HepG2 (cell line): ENCODE data around the gene LTA. TPM values are rescaled to one million over a fixed set of nuclear protein-coding genes. Genes with fewer than 3 reads are reported as not detected.

ENCODE experiments used
- ERF ChIP-seq: IDR thresholded peaks from 2 replicates; pipeline ENCODE4 v1.6.1; 2018; ENCODE audit warnings: missing biosample characterization, missing genetic modification reagents
- ESRRA ChIP-seq: sonication (generic); formaldehyde crosslinking; IDR thresholded peaks from 2 replicates; pipeline ENCODE4 v1.5.1; 2020; ENCODE audit warnings: mild to moderate bottlenecking, low read depth, missing genetic modification reagents
- EZH2 ChIP-seq: conservative IDR thresholded peaks from 2 replicates; pipeline ENCODE4 v1.6.1; 2012; ENCODE audit warnings: mild to moderate bottlenecking, low read depth, low read length, moderate library complexity
- GABPA ChIP-seq, 2 experiments: IDR thresholded peaks; 2 replicates each; pipeline ENCODE4 v1.6.1; 2011 to 2016; ENCODE audit warnings: low read depth in 2 of 2, low read length in 1 of 2, missing biosample characterization in 1 of 2, missing genetic modification characterization in 1 of 2
- IKZF1 ChIP-seq: fragments of 450-650 bp; IDR thresholded peaks from 2 replicates; pipeline ENCODE4 v1.7.1; 2016
- KLF16 ChIP-seq, 2 experiments: sonication (generic) in 1 of 2; formaldehyde crosslinking in 1 of 2; IDR thresholded peaks; 2 replicates each; pipeline versions ENCODE4 v1.6.1 to v1.8.0; 2016 to 2023; ENCODE audit warnings: missing genetic modification reagents in 2 of 2, missing compliant biosample characterization in 1 of 2
- LCORL ChIP-seq, 2 experiments: fragments of 450-650 bp in 1 of 2; sonication (generic) in 1 of 2; formaldehyde crosslinking in 1 of 2; IDR thresholded peaks; 2 replicates each; pipeline versions ENCODE4 v1.5.0 to v1.6.1; 2017 to 2020; ENCODE audit warnings: antibody characterized with exemption in 1 of 2, missing genetic modification reagents in 1 of 2
- RAD21 ChIP-seq: fragments of 450-650 bp; formaldehyde crosslinking; IDR thresholded peaks from 2 replicates; pipeline ENCODE4 v1.5.0; 2020; ENCODE audit warnings: mild to moderate bottlenecking
- RBFOX2 ChIP-seq: fragments of 200-400 bp; formaldehyde crosslinking; IDR thresholded peaks from 2 replicates; pipeline ENCODE4 v1.6.1; 2017; ENCODE audit warnings: low read depth, mild to moderate bottlenecking, low read length
- SAP130 ChIP-seq: IDR thresholded peaks from 2 replicates; pipeline ENCODE4 v1.6.1; 2016; ENCODE audit warnings: low read depth
- STAG1 ChIP-seq: sonication (generic); formaldehyde crosslinking; IDR thresholded peaks from 2 replicates; pipeline ENCODE4 v1.4.0; 2020; ENCODE audit warnings: missing genetic modification reagents
- UBTF ChIP-seq: sonication (generic); formaldehyde crosslinking; IDR thresholded peaks from 2 replicates; pipeline ENCODE4 v1.4.0; 2020; ENCODE audit warnings: mild to moderate bottlenecking, missing genetic modification reagents
- ZBTB20 ChIP-seq: sonication (generic); formaldehyde crosslinking; IDR thresholded peaks from 2 replicates; pipeline ENCODE4 v1.8.1; 2023; ENCODE audit warnings: missing genetic modification reagents, low read depth, mild to moderate bottlenecking, borderline replicate concordance
- ZC3H4 ChIP-seq: sonication (generic); formaldehyde crosslinking; IDR thresholded peaks from 2 replicates; pipeline ENCODE4 v1.4.0; 2020; ENCODE audit warnings: missing genetic modification reagents, borderline replicate concordance
- ZFP36L2 ChIP-seq: sonication (generic); formaldehyde crosslinking; IDR thresholded peaks from 2 replicates; pipeline ENCODE4 v1.4.0; 2020; ENCODE audit warnings: missing genetic modification reagents
- ZFP91 ChIP-seq: sonication (generic); formaldehyde crosslinking; IDR thresholded peaks from 2 replicates; pipeline ENCODE4 v1.9.0; 2022; ENCODE audit warnings: missing genetic modification reagents, mild to moderate bottlenecking, borderline replicate concordance
- ZNF12 ChIP-seq: sonication (generic); formaldehyde crosslinking; IDR thresholded peaks from 2 replicates; pipeline ENCODE4 v1.5.0; 2020; ENCODE audit warnings: missing genetic modification reagents
- ZNF660 ChIP-seq: sonication (generic); formaldehyde crosslinking; IDR thresholded peaks from 2 replicates; pipeline ENCODE4 v1.5.1; 2020; ENCODE audit warnings: mild to moderate bottlenecking, low read depth, missing genetic modification reagents, borderline replicate concordance
- ZNF737 ChIP-seq: sonication (generic); formaldehyde crosslinking; IDR thresholded peaks from 2 replicates; pipeline ENCODE4 v1.5.0; 2020; ENCODE audit warnings: missing genetic modification reagents, mild to moderate bottlenecking, borderline replicate concordance
- ZNF770 ChIP-seq: sonication (generic); formaldehyde crosslinking; IDR thresholded peaks from 2 replicates; pipeline ENCODE4 v1.5.0; 2020; ENCODE audit warnings: mild to moderate bottlenecking, missing genetic modification reagents
- ZNF839 ChIP-seq: sonication (generic); formaldehyde crosslinking; IDR thresholded peaks from 2 replicates; pipeline ENCODE4 v1.4.0; 2020; ENCODE audit warnings: missing genetic modification reagents, mild to moderate bottlenecking, borderline replicate concordance
- ZNF891 ChIP-seq: sonication (generic); formaldehyde crosslinking; IDR thresholded peaks from 2 replicates; pipeline ENCODE4 v1.5.0; 2020; ENCODE audit warnings: mild to moderate bottlenecking, missing genetic modification reagents
- polyA plus RNA-seq, 8 experiments: library from polyadenylated mRNA; depleted of rRNA in 3 of 8; stranded (reverse) in 7 of 8; unstranded in 1 of 8; fragments of >200 nt; fragmentation: Illumina TruSeq in 4 of 8; extraction: Trizol in 4 of 8; gene quantifications; 2 replicates each; pipeline versions ENCODE4 v1.2.1 to v1.2.3, GENCODE V29; 2011 to 2016; ENCODE audit warnings: low read depth in 4 of 8, missing spikeins in 1 of 8, mixed read lengths in 1 of 8; ENCODE audit not compliant: insufficient read depth in 1 of 8
- total RNA-seq, 5 experiments: library from RNA; depleted of rRNA; stranded (reverse); fragments of >200 nt; fragmentation: Illumina TruSeq; extraction: Trizol; gene quantifications; 2 replicates each; pipeline ENCODE4 v1.2.3, GENCODE V29; 2016; ENCODE audit warnings: low read depth in 1 of 5
- TF ChIP-seq, protein P1 (sequence below): IDR thresholded peaks from 2 replicates; pipeline ENCODE4 v1.6.1; 2018; ENCODE audit warnings: missing genetic modification reagents, mild to moderate bottlenecking, missing compliant biosample characterization

The LTA gene
- total and polyA plus RNA-seq, 2 of the 13 experiments (the other 11 are each of a cell fraction or from before 2014, with no cell fraction given): 0.09 TPM; not detected in 1

DNA sequence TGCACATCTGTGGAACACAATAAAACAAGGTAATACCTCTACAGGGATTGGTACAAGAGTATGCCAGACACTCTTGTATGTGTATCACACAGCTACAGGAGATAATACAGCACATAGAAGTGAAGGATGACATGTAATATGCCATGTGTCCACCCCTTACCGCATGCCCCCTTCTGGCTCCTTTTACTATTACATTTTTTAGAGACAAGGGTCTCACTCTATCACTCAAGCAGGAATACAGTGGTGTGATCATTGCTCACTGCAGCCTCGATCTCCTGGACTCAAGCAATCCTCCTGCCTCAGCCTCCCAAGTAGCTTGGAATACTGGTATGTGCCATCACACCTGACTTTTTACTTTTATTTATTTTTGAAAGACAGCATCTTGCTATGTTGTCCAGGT, 24.9 kb downstream of the LTA start (continued):
- TF ChIP-seq LCORL (IDR thresholded peaks at IDR 0.05) (no peak), LCORL (CRISPR knock-in tag; IDR thresholded peaks at IDR 0.05) (no peak), UBTF (CRISPR knock-in tag) (0 out of 2 replicates have a peak, but pooled peaks have one; percentile 15), ZNF660 (CRISPR knock-in tag) (no peak), IKZF1 (no peak), ZNF770 (peak; percentile 83), GABPA (IDR thresholded peaks at IDR 0.05; ENCODE audit: low read depth, low read length) (no peak), GABPA (CRISPR knock-in tag; IDR thresholded peaks at IDR 0.05; ENCODE audit: low read depth) (peak; percentile 20; the same call in 1 of the 2 replicates), ZFP36L2 (CRISPR knock-in tag) (no peak), ZNF839 (no peak), RAD21 (CRISPR knock-in tag) (peak; percentile 45; the same call in 1 of the 2 replicates), ZNF737 (CRISPR knock-in tag) (no peak), ZNF891 (CRISPR knock-in tag) (no peak), ESRRA (no peak), ZBTB20 (CRISPR knock-in tag) (no peak), EZH2 (no peak), STAG1 (peak; percentile 39; the same call in 1 of the 2 replicates), RBFOX2 (no peak), SAP130 (CRISPR knock-in tag) (peak; percentile 29; the same call in 1 of the 2 replicates), ZC3H4 (no peak), ZNF12 (no peak), ZFP91 (no peak), ERF (no peak), KLF16 (CRISPR knock-in tag; IDR thresholded peaks at IDR 0.05) (0 out of 4 replicates have a peak, but pooled peaks of 1 of the 2 experiments have one; percentile 27)
- TF ChIP-seq, protein P1, sequence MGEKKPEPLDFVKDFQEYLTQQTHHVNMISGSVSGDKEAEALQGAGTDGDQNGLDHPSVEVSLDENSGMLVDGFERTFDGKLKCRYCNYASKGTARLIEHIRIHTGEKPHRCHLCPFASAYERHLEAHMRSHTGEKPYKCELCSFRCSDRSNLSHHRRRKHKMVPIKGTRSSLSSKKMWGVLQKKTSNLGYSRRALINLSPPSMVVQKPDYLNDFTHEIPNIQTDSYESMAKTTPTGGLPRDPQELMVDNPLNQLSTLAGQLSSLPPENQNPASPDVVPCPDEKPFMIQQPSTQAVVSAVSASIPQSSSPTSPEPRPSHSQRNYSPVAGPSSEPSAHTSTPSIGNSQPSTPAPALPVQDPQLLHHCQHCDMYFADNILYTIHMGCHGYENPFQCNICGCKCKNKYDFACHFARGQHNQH (CRISPR knock-in tag): no peak
